DND-41 (cell line): ENCODE data around the gene LAIR1.

Experiments
- ATAC-seq: fragments of 200-7000 bp; cut with Tn5 transposase; 3 replicates; pipeline ENCODE4 v1.9.1; 2021; ENCODE audit warnings: low read depth; ENCODE audit not compliant: insufficient read depth
- DNase-seq: peaks from one replicate; pipeline ENCODE4 v3.0.0-alpha.2; 2020
- H2AFZ ChIP-seq: 2 replicates; pipeline ENCODE4 v1.6.0; 2012; ENCODE audit warnings: low read depth, low read length
- H3K27ac ChIP-seq: 2 replicates; pipeline ENCODE4 v1.5.1; 2012; ENCODE audit warnings: low read length, inconsistent platforms
- H3K27me3 ChIP-seq: fragments of 200-600 bp; sonication (generic); 2 replicates; pipeline ENCODE4 v1.6.0; 2012; ENCODE audit warnings: low read length, mild to moderate bottlenecking, inconsistent platforms; ENCODE audit not compliant: insufficient read depth, poor library complexity
- H3K36me3 ChIP-seq: 2 replicates; pipeline ENCODE4 v1.5.1; 2012; ENCODE audit warnings: low read length, inconsistent platforms; ENCODE audit not compliant: insufficient read depth
- H3K4me1 ChIP-seq: 2 replicates; pipeline ENCODE4 v1.5.1; 2012; ENCODE audit warnings: mild to moderate bottlenecking, low read length; ENCODE audit not compliant: insufficient read depth
- H3K4me2 ChIP-seq: 2 replicates; pipeline ENCODE4 v1.6.0; 2012; ENCODE audit warnings: mild to moderate bottlenecking, moderate library complexity, low read length, inconsistent platforms; ENCODE audit not compliant: insufficient read depth
- H3K4me3 ChIP-seq, 2 experiments: fragments of 200-600 bp in 1 of 2; shearing (Covaris generic) in 1 of 2; 2 replicates each; pipeline ENCODE4 v1.5.1; 2012 to 2016; ENCODE audit warnings: inconsistent platforms in 2 of 2, low read length in 2 of 2, mild to moderate bottlenecking in 2 of 2, low read depth in 1 of 2, moderate library complexity in 1 of 2
- H3K79me2 ChIP-seq: 2 replicates; pipeline ENCODE4 v1.6.0; 2012; ENCODE audit warnings: low read length, inconsistent platforms; ENCODE audit not compliant: insufficient read depth
- H3K9ac ChIP-seq: 2 replicates; pipeline ENCODE4 v1.6.0; 2012; ENCODE audit warnings: low read depth, mild to moderate bottlenecking, inconsistent platforms, low read length, moderate library complexity
- H3K9me3 ChIP-seq: 2 replicates; pipeline ENCODE4 v1.5.1; 2012; ENCODE audit warnings: low read length, moderate library complexity, mild to moderate bottlenecking, inconsistent platforms; ENCODE audit not compliant: insufficient read depth, severe bottlenecking
- H4K20me1 ChIP-seq: 2 replicates; pipeline ENCODE4 v1.6.0; 2012; ENCODE audit warnings: low read length; ENCODE audit not compliant: insufficient read depth
- EZH2 ChIP-seq: IDR thresholded peaks from 3 replicates; pipeline ENCODE4 v1.6.1; 2012; ENCODE audit warnings: borderline replicate concordance, low read depth, mild to moderate bottlenecking, moderate library complexity, low read length, inconsistent platforms; ENCODE audit not compliant: severe bottlenecking
- TF ChIP-seq, protein P1 (sequence below): IDR thresholded peaks from 2 replicates; pipeline ENCODE4 v1.5.1; 2012; ENCODE audit warnings: borderline replicate concordance, low read length, moderate library complexity, mild to moderate bottlenecking; ENCODE audit not compliant: poor library complexity, severe bottlenecking; ENCODE audit errors: extremely low read depth

Gene LAIR1

DNA sequence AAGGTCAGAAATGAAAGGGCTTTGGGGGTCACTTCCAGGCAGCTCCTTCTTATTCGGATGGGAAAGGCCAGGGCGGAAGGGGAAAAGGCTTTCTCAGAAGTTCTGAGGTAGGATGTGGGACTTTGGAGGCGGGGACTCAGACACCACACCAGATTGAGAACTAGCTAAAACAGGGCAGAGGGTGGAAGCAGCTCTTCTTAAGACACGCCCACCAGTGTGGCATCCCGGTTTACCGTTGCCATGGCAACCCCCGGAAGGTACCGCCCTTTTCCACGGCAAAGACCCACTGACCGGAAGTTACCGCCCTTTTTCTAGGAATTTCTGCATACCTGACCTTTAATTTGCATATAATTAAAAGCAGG lies 48.0 kb downstream of the LAIR1 start:
- no peaks in the 10 kb centered on the region for H3K36me3 ChIP-seq
- H3K4me1 ChIP-seq = no peaks in the 10 kb centered on the region
- no peak overlapping the region for H3K9ac ChIP-seq
- no peaks in the 10 kb centered on the region for H3K27me3 ChIP-seq
- no peak overlapping the region for H2AFZ ChIP-seq
- no peaks in the 10 kb centered on the region for H3K9me3 ChIP-seq
- no peak overlapping the region for H3K4me3 ChIP-seq
- ATAC-seq (no peak), DNase-seq (peak; percentile 15)
- no peak overlapping the region for H3K27ac ChIP-seq
- H3K79me2 ChIP-seq = no peaks in the 10 kb centered on the region
- no peak overlapping the region for H3K4me2 ChIP-seq
- no peaks in the 10 kb centered on the region for H4K20me1 ChIP-seq
- TF ChIP-seq, protein P1, sequence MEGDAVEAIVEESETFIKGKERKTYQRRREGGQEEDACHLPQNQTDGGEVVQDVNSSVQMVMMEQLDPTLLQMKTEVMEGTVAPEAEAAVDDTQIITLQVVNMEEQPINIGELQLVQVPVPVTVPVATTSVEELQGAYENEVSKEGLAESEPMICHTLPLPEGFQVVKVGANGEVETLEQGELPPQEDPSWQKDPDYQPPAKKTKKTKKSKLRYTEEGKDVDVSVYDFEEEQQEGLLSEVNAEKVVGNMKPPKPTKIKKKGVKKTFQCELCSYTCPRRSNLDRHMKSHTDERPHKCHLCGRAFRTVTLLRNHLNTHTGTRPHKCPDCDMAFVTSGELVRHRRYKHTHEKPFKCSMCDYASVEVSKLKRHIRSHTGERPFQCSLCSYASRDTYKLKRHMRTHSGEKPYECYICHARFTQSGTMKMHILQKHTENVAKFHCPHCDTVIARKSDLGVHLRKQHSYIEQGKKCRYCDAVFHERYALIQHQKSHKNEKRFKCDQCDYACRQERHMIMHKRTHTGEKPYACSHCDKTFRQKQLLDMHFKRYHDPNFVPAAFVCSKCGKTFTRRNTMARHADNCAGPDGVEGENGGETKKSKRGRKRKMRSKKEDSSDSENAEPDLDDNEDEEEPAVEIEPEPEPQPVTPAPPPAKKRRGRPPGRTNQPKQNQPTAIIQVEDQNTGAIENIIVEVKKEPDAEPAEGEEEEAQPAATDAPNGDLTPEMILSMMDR = no peak
- no peak for TF ChIP-seq EZH2

DNA sequence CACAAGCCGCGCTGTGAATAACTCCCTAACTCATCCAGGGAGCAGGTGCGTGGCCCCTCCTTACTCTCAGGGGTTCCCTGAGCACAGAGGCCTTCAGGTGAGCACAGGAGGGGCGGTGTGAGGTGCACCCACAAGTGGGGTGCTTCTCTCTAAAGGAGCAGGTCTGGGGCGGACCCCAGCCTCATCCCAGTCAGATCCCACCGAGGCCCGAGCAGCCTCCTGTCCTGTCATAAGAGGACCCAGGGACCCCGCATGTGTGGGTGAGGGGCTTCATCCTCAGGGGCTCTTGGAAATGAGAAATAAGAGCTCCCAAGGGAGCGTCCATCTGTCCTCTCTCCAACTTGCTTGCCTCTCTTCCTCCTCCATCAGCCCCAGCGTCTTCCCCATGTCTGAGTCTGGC lies 48.8 kb downstream of the LAIR1 start:
- no peaks in the 10 kb centered on the region for H3K4me1 ChIP-seq
- no peaks in the 10 kb centered on the region for H3K36me3 ChIP-seq
- no peak for ATAC-seq
- no peak overlapping the region for H3K9ac ChIP-seq
- no peak overlapping the region for H3K4me2 ChIP-seq
- no peak overlapping the region for H2AFZ ChIP-seq
- DNase-seq = no peak
- TF ChIP-seq EZH2 = no peak
- TF ChIP-seq, protein P1 = no peak
- no peaks in the 10 kb centered on the region for H4K20me1 ChIP-seq
- H3K27ac ChIP-seq = no peak overlapping the region
- H3K4me3 ChIP-seq = no peak overlapping the region
- no peaks in the 10 kb centered on the region for H3K9me3 ChIP-seq
- H3K27me3 ChIP-seq = no peaks in the 10 kb centered on the region
- H3K79me2 ChIP-seq = no peaks in the 10 kb centered on the region

DNA sequence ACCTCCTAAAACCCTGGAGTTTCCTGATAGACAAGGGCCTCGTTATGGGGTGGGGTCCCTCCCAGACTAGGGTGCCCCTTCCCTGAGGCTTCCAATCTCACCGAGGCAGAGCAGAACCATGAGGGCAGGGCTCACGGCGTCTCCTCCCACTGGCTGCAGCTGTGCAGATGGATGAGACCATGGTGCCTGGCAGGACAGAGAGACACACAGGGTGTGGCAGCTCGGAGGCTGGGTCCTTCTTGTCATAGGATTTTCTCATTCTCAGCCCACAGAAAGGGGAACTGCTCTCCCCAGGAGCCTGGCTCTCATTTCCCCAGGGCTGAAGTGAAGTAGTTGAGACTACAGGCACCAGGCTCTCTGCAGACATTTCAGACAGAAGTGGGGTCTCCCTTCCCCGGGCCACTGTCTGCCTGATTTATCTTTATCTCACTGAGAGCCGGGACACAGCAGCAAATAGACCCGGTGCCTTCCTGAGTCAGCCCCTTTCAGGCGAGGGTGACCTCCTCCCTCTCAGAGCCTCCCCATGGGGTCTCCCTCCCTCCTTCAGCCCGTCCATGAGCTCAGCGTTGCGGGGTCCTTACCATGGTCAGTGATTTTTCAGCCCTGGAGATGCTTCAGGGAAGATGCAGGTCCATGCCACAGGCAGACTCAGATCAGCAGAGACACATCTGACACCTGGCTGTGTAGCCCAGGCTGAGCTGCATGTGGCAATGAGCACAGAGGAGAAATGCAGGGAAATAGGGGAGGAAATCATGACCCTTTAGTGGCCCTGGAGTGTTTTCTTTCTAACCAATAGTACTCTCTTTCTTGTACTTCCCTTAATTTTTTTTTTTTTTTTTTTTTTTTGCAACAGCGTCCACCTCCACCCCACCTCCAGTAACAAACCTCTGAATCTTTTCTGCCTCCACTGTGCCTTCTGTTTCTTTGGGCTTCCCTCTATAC lies 52.0 kb downstream of the LAIR1 start, which contains the start of gene LILRA5:
TSS of gene LILRA5 (minus strand) at position 731 of the 942 bp plus-strand sequence. CDS start at position 584, 147 bp downstream.
- no peak within 1 kb of the TSS for H3K4me3 ChIP-seq
- H3K36me3 ChIP-seq = no peaks in the 10 kb centered on the region
- ATAC-seq (no peak), DNase-seq (no peak)
- no peak within 1 kb of the TSS for H3K9ac ChIP-seq
- no peaks in the 10 kb centered on the region for H3K27me3 ChIP-seq
- H3K79me2 ChIP-seq = no peaks in the 10 kb centered on the region
- no peaks in the 10 kb centered on the region for H4K20me1 ChIP-seq
- no peak within 1 kb of the TSS for H3K27ac ChIP-seq
- no peak within 1 kb of the TSS for H2AFZ ChIP-seq
- H3K9me3 ChIP-seq = no peaks in the 10 kb centered on the region
- H3K4me2 ChIP-seq = no peak within 1 kb of the TSS
- TF ChIP-seq, protein P1 = no peak
- no peak for TF ChIP-seq EZH2
- no peaks in the 10 kb centered on the region for H3K4me1 ChIP-seq
